Erythroblast (primary cell): ENCODE results near the gene RSPH9.

Experiments
- GATA1 ChIP-seq: IDR thresholded peaks from 2 replicates; pipeline ENCODE4 v1.6.1; 2011; ENCODE audit warnings: low read depth, mild to moderate bottlenecking, control low read depth, low read length, moderate library complexity
- POLR2A ChIP-seq: IDR thresholded peaks from 2 replicates; pipeline ENCODE4 v1.6.1; 2011; ENCODE audit warnings: mild to moderate bottlenecking, low read length

DNA sequence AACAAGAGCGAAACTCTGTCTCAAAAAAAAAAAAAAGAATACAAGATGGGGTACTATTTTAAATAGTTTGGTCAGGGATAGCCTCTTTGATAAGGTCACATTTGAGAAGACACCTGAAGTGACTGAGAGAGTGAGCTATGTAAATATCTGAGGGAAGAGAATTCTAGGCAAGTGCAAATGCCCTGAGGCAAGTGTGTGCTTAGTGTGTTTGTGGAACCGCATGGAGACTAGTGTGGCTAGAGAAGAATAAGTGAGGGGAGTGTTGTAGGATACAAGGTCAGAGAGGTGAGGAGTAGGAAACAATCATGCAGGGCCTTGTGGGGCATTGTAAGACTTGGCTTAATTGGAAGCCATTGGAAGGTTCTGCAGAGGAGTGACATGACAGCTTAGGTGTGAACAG, 3.4 kb downstream of the RSPH9 start:
- TF ChIP-seq POLR2A (no peak), GATA1 (no peak)
